Measurements from ENCODE around the gene CRACDL. TPM values are rescaled to one million over a fixed set of nuclear protein-coding genes. Genes with fewer than 3 reads are reported as not detected.

CRACDL gene
- total and polyA plus RNA-seq, 12 donors: 0.33 to 3.4 (median 2.1) TPM

- Histone ChIP-seq H3K4me3 (no peak overlapping the region), H3K4me1 (replicated peaks in 1 of 2) (no peaks in the 10 kb centered on the region), H3K27ac (no peak overlapping the region), H3K36me3 (replicated peaks in 1 of 2) (no peaks in the 10 kb centered on the region), H3K27me3 (no peaks in the 10 kb centered on the region), H3K9me3 (replicated peaks in 1 of 3) (no peaks in the 10 kb centered on the region)
- 91 to 94% (median 92%) methylated on average over 11 of the region's 11 CpGs for WGBS, 4 donors
- intact Hi-C loops (cut with DNase I): no loop called here
- no peak for TF ChIP-seq POLR2A (IDR thresholded peaks at IDR 0.05)
- no peak for TF ChIP-seq CTCF (IDR thresholded peaks at IDR 0.05)
- DNase-seq: peak in 1 of 7 donors; percentile 7
These were observed 41.6 kb downstream of the CRACDL start for GRCh38 chr2:98894331-98895000.

- H3K9me3 ChIP-seq (replicated peaks in 1 of 3): no peaks in the 10 kb centered on the region
- TF ChIP-seq CTCF (IDR thresholded peaks at IDR 0.05) (no peak), POLR2A (IDR thresholded peaks at IDR 0.05) (no peak)
- H3K4me1 ChIP-seq (replicated peaks in 1 of 2): no peaks in the 10 kb centered on the region
- H3K27me3 ChIP-seq: no peaks in the 10 kb centered on the region
- WGBS, 4 donors: 79 to 86% (median 85%) methylated on average over 10 of the region's 10 CpGs
- H3K27ac ChIP-seq: no peak overlapping the region
- no peaks in the 10 kb centered on the region for H3K36me3 ChIP-seq (replicated peaks in 1 of 2)
- no peak overlapping the region for H3K4me3 ChIP-seq
- intact Hi-C loops (cut with DNase I): no loop called here
- peak in 1 of 7 donors; percentile 27 for DNase-seq
These were observed 42.1 kb downstream of the CRACDL start for GRCh38 chr2:98893911-98894321.

- Histone ChIP-seq H3K9me3 (replicated peaks in 1 of 3) (no peaks in the 10 kb centered on the region), H3K27me3 (no peaks in the 10 kb centered on the region), H3K4me3 (no peak overlapping the region), H3K36me3 (replicated peaks in 1 of 2) (no peaks in the 10 kb centered on the region), H3K27ac (no peak overlapping the region), H3K4me1 (replicated peaks in 1 of 2) (no peaks in the 10 kb centered on the region)
- 88 to 90% (median 89%) methylated on average over 6 of the region's 6 CpGs for WGBS, 4 donors
- intact Hi-C loops (cut with DNase I): no loop called here
- DNase-seq: peak in 1 of 7 donors; percentile 4
- TF ChIP-seq POLR2A (IDR thresholded peaks at IDR 0.05): no peak
- TF ChIP-seq CTCF (IDR thresholded peaks at IDR 0.05): no peak
These were observed 43.2 kb downstream of the CRACDL start for GRCh38 chr2:98892871-98893270.

- H3K27me3 ChIP-seq: no peaks in the 10 kb centered on the region
- no peaks in the 10 kb centered on the region for H3K4me1 ChIP-seq (replicated peaks in 1 of 2)
- no peak overlapping the region for H3K4me3 ChIP-seq
- H3K36me3 ChIP-seq (replicated peaks in 1 of 2): no peaks in the 10 kb centered on the region
- no peak for DNase-seq
- 75 to 90% (median 86%) methylated on average over 1 of the region's 1 CpG for WGBS, 4 donors
- TF ChIP-seq POLR2A (IDR thresholded peaks at IDR 0.05): no peak
- TF ChIP-seq CTCF (IDR thresholded peaks at IDR 0.05): no peak
- peaks cover 0 to 10% (median 0%) of the 10 kb centered on the region in 3 donors for H3K9me3 ChIP-seq (replicated peaks in 1 of 3)
- no peak overlapping the region for H3K27ac ChIP-seq
- intact Hi-C loops (cut with DNase I): no loop called here
These were observed 44.4 kb downstream of the CRACDL start for GRCh38 chr2:98891591-98891990.

All from adrenal gland (tissue), 12 donors.